ENCODE results near the gene EPHA10. TPM values are rescaled to one million over a fixed set of nuclear protein-coding genes. Genes with fewer than 3 reads are reported as not detected.

Gene EPHA10
- total RNA-seq, 4 donors from 2014 or later: 54.5 to 94.3 (median 77.6) TPM

DNA sequence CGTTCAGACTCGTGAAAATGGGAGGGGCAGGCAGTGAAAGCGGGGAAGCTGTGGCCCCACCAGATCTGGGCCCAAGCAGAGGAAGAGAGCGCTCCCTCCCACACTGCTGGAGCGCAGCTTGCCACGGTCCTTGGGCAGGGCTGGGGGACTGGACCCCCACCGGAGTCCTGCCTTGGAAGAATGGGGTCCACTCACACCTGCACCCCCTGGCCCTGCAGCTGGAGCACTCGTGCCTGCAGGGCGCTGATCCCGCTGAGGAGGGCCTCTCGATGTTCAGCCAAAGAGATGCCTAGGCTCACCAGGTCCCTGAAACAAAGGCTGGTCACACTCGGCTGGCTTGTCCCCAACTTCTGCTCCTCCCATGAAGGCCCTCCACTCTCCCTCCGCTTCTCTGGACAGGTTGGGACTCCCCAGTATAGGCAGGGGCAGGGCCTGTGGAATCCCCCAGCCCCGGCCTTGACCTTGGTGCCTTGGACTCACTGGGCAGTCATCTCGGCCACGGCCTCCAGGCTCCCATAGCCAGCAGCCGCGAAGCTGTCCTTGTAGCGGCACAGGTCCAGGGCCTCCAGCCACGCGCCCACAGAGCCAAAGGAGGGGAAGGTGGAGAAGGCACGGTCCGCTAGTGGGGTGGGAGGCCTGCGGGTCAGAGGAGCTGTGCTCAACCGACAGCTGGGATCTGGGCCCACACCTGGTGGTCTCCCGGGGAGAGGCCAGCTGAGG lies 46.6 kb downstream of the EPHA10 start:
- intact Hi-C loops (cut with DNase I; ENCODE audit: low total_unique reads) (no loop called here), in situ Hi-C loops (cut with MboI; ENCODE audit: low pct_ligation_motif_present in 1 of 4, low pct_unique_long_range_greater_than_20kb in 1 of 4, low sequenced_read_pairs in 3 of 4) (no loop called here)
- Histone ChIP-seq H3K36me3 (no peaks in the 10 kb centered on the region), H3K27ac (no peak overlapping the region), H3K4me1 (no peaks in the 10 kb centered on the region), H3K9me3 (no peaks in the 10 kb centered on the region), H3K27me3 (no peaks in the 10 kb centered on the region), H3K4me3 (no peak overlapping the region)
- 82% methylated on average over 25 of the region's 26 CpGs; no CpG with 5 or more reads in 1 of the 2 donors for WGBS, 2 donors (ENCODE audit: low coverage in 1 of 2)
- TF ChIP-seq POLR2A (IDR thresholded peaks at IDR 0.05) (no peak), EP300 (IDR thresholded peaks at IDR 0.05; ENCODE audit: low read depth) (no peak), POLR2AphosphoS5 (IDR thresholded peaks at IDR 0.05) (no peak)
- TF ChIP-seq, protein P1, sequence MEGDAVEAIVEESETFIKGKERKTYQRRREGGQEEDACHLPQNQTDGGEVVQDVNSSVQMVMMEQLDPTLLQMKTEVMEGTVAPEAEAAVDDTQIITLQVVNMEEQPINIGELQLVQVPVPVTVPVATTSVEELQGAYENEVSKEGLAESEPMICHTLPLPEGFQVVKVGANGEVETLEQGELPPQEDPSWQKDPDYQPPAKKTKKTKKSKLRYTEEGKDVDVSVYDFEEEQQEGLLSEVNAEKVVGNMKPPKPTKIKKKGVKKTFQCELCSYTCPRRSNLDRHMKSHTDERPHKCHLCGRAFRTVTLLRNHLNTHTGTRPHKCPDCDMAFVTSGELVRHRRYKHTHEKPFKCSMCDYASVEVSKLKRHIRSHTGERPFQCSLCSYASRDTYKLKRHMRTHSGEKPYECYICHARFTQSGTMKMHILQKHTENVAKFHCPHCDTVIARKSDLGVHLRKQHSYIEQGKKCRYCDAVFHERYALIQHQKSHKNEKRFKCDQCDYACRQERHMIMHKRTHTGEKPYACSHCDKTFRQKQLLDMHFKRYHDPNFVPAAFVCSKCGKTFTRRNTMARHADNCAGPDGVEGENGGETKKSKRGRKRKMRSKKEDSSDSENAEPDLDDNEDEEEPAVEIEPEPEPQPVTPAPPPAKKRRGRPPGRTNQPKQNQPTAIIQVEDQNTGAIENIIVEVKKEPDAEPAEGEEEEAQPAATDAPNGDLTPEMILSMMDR (IDR thresholded peaks at IDR 0.05): no peak
- no peak for DNase-seq

DNA sequence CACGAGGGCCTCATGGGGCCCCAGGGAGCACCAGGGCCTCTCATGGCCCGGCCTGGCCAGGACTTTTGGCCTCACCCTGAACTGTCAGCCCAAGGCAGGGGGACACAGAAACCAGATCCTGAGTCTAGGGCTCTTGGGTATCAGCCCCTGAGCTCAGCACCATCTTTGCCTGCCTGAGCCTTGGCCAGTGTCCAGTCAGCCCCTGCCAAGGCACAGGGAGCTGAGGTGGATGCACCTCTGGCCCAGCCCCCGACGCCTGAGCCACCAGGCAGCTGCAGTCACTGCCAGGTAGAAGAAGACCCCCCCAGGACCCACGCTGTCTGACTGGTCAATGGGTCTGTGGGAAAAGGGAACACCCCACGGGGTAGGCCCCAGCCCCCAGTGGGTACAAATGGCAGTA lies 47.3 kb downstream of the EPHA10 start:
- no peaks in the 10 kb centered on the region for H3K36me3 ChIP-seq
- 79% methylated on average over 6 of the region's 6 CpGs; no CpG with 5 or more reads in 1 of the 2 donors for WGBS, 2 donors (ENCODE audit: low coverage in 1 of 2)
- H3K27ac ChIP-seq: no peak overlapping the region
- no peak for DNase-seq
- H3K9me3 ChIP-seq: no peaks in the 10 kb centered on the region
- intact Hi-C loops (cut with DNase I; ENCODE audit: low total_unique reads) (no loop called here), in situ Hi-C loops (cut with MboI; ENCODE audit: low pct_ligation_motif_present in 1 of 4, low pct_unique_long_range_greater_than_20kb in 1 of 4, low sequenced_read_pairs in 3 of 4) (no loop called here)
- no peaks in the 10 kb centered on the region for H3K4me1 ChIP-seq
- H3K4me3 ChIP-seq: no peak overlapping the region
- H3K27me3 ChIP-seq: no peaks in the 10 kb centered on the region
- TF ChIP-seq EP300 (IDR thresholded peaks at IDR 0.05; ENCODE audit: low read depth) (no peak), POLR2A (IDR thresholded peaks at IDR 0.05) (no peak), POLR2AphosphoS5 (IDR thresholded peaks at IDR 0.05) (no peak)
- TF ChIP-seq, protein P1 (IDR thresholded peaks at IDR 0.05): no peak

DNA sequence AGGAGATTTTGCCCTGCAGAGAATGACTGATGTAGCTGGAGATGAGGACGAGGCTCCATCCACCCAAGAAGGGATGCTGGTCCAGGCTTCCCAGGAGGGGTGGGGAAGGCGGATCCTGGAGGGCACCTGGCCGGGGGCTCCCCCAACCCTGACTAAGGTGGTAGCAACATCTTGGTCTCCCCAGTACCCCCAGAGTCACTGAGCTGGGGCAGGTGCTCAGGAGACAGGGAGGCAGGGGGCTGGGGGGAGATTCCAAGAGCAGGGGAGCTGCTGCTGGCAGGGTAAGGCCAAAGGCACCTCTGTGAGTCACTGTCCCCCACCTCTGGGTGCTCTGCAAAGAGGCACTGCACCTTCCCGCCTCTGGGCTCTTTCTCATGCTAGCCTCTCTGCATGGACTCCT lies 48.6 kb downstream of the EPHA10 start:
- DNase-seq: no peak
- TF ChIP-seq POLR2A (IDR thresholded peaks at IDR 0.05) (no peak), EP300 (IDR thresholded peaks at IDR 0.05; ENCODE audit: low read depth) (no peak), POLR2AphosphoS5 (IDR thresholded peaks at IDR 0.05) (no peak)
- TF ChIP-seq, protein P1 (IDR thresholded peaks at IDR 0.05): no peak
- in situ Hi-C loops (cut with MboI; ENCODE audit: low pct_ligation_motif_present in 1 of 4, low pct_unique_long_range_greater_than_20kb in 1 of 4, low sequenced_read_pairs in 3 of 4) (no loop called here), intact Hi-C loops (cut with DNase I; ENCODE audit: low total_unique reads) (no loop called here)
- Histone ChIP-seq H3K36me3 (no peaks in the 10 kb centered on the region), H3K27me3 (no peaks in the 10 kb centered on the region), H3K4me1 (no peaks in the 10 kb centered on the region), H3K9me3 (no peaks in the 10 kb centered on the region), H3K27ac (no peak overlapping the region), H3K4me3 (no peak overlapping the region)
- 91% methylated on average over 4 of the region's 4 CpGs; no CpG with 5 or more reads in 1 of the 2 donors for WGBS, 2 donors (ENCODE audit: low coverage in 1 of 2)

DNA sequence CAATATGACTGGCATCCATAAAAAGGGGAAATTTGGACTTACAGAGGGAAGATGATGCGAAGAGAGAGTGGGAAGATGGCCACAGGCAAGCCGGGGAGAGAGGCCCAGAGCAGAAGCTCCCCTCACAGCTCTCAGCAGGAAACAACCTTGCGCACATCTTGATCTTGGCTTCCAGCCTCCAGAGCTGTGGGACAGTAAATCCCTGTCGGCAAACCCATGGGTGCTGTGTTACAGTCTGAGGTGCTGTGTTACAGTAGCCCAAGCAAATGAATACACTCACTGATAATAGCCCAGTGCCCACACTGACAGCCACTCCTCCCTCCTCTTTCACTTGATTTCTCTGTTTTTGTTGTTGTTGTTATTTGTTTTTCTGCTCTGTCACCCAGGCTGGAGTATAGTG lies 50.2 kb downstream of the EPHA10 start:
- intact Hi-C loops (cut with DNase I; ENCODE audit: low total_unique reads) (no loop called here), in situ Hi-C loops (cut with MboI; ENCODE audit: low pct_ligation_motif_present in 1 of 4, low pct_unique_long_range_greater_than_20kb in 1 of 4, low sequenced_read_pairs in 3 of 4) (no loop called here)
- DNase-seq: no peak
- no peak overlapping the region for H3K27ac ChIP-seq
- no peaks in the 10 kb centered on the region for H3K4me1 ChIP-seq
- WGBS, 2 donors (ENCODE audit: low coverage in 1 of 2): 85 to 100% methylated on average over 1 to 4 of the region's 4 CpGs
- no peak overlapping the region for H3K4me3 ChIP-seq
- H3K9me3 ChIP-seq: no peaks in the 10 kb centered on the region
- H3K36me3 ChIP-seq: no peaks in the 10 kb centered on the region
- no peaks in the 10 kb centered on the region for H3K27me3 ChIP-seq
- TF ChIP-seq, protein P1 (IDR thresholded peaks at IDR 0.05): no peak
- TF ChIP-seq POLR2A (IDR thresholded peaks at IDR 0.05) (no peak), POLR2AphosphoS5 (IDR thresholded peaks at IDR 0.05) (no peak), EP300 (IDR thresholded peaks at IDR 0.05; ENCODE audit: low read depth) (no peak)
